NOMO-1 treated with dmso at 0.1 percent for 144 hours (cell line): Measurements from ENCODE around the gene KRT33B.
"Not testable (repeated sequence)": the region's sequence is repeated elsewhere in the genome, so short reads cannot be mapped to it uniquely, and the experiment has no call there.

Experiments used
- DNase-seq: peaks from one replicate; lab custom pipeline; 2025; ENCODE audit not compliant: unreplicated experiment; lab: John Stamatoyannopoulos, UW

KRT33B gene

DNA sequence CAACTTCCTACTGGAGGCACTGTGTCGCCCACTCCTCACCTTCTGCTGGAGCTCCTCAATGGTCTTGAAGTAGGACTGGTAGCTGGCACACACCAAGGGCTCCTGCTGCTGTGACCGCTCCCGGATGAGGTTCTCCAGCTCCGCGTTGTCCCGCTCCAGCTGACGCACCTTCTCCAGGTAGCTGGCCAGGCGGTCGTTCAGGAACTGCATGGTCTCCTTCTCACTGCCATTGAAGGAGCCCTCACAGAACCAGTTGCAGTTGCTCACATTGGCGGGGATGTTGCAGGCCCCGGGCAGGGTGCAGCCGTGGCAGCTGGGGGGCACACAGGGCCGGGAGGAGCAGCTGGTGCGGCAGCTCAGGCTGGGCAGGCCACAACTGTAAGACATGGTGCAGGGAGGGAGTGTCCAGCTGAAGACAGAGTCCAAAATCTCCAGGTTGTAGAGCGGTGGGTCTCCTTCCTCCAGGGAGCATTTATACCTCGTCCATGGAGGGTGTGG is 19.2 kb downstream of the KRT33B start, which contains the start of gene KRT33A:
TSS of gene KRT33A (minus strand) at position 448 of the 498 bp plus-strand sequence. CDS start at position 387, 61 bp downstream.
- DNase-seq: not testable (repeated sequence)

DNA sequence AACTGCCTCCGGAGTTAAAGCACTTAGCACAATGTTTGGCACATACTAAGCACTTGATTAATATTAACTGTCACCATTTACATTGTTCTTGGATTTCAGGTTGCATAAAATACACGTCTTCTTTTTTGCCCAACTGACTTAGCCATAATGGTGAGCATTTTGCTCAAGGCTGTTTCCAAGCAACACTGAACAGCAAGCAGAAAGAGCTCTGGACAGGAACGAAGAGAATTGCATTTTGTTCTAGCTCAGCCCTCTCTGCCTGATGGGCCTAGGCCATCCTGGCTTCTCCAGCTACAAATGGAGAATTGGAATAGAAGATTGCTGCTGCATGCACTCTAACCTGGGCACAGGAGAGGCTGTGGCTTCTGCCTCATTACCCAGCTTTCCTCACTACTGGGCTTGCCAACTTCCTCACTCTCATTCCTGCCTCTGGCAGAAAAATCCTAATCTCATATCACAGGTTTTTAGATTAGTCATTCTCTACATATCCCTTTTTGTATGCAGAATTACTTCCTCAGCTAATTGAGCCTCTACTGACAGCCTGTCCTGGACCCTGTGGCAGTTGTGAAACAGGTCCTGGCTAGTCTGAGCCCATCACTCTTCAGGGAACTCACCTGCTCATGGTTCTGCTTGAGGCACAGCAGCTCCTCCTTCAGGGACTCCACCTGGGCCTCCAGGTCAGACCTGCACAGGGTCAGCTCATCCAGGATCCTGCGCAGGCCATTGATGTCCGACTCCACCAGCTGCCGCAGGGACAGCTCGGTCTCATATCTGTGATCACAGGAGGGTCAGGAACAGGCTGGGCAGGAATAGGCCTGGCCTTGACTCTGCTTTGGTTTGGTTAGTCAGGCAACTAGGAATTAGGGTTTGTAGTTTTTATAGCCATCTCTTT is 21.5 kb downstream of the KRT33B start:
- DNase-seq: no peak

DNA sequence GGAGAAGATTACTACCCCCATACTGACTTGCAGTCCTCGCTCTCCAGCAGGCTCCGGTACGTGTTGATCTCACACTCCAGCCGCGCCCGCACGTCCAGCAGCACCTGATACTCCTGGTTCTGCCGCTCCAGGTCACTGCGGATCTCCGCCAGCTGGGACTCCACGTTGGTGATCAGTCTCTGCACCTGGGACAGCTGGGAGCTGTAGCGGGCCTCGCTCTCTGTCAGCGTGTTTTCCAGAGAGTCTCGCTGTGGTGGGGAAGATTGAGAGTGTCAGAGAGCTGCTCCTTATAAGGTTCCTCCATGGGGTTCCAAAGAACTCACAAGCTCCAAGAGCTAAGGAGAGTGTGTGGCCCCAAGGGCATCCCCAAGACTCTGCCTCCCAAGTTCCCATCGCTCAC is 23.2 kb downstream of the KRT33B start:
- DNase-seq: not testable (repeated sequence)

DNA sequence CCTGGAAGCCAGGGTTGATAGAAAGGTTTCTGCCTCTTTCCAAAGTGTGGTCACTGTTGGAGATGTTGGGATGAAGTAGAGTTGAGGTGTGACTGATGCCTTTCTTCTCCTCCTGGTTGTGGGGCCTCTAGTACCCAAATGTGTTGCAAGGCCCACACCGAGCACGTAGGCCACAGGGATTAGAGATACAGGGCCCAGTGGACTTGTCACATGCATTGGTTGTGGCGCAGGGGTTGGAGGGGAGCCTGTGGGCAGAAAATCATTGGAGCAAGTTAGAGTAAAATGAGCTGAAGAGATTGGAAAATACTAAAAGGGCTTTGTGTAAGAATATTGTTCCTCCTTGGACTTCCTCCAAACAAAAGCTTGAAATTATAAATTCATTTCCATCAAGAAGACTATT is 23.6 kb downstream of the KRT33B start:
- DNase-seq: no peak

DNA sequence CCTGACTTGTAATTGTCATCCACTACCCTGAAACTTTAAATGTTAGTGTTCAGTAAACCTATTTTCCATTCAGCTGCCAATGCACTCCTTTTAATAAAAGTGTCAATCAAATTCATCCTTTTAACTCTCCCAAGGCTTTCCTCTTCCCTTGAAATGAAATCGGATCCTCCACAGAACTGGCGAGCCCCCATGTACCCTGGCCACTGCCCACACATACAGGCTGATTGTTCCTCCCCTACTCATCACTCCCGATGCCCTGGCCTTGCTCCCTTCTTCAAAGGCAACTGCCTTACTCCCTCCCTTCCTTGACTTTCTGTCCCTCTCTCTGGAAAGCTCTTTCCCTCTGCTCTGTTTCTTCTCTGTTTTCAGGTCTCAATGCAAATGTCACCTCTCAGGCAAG is 26.6 kb downstream of the KRT33B start:
- no peak for DNase-seq

DNA sequence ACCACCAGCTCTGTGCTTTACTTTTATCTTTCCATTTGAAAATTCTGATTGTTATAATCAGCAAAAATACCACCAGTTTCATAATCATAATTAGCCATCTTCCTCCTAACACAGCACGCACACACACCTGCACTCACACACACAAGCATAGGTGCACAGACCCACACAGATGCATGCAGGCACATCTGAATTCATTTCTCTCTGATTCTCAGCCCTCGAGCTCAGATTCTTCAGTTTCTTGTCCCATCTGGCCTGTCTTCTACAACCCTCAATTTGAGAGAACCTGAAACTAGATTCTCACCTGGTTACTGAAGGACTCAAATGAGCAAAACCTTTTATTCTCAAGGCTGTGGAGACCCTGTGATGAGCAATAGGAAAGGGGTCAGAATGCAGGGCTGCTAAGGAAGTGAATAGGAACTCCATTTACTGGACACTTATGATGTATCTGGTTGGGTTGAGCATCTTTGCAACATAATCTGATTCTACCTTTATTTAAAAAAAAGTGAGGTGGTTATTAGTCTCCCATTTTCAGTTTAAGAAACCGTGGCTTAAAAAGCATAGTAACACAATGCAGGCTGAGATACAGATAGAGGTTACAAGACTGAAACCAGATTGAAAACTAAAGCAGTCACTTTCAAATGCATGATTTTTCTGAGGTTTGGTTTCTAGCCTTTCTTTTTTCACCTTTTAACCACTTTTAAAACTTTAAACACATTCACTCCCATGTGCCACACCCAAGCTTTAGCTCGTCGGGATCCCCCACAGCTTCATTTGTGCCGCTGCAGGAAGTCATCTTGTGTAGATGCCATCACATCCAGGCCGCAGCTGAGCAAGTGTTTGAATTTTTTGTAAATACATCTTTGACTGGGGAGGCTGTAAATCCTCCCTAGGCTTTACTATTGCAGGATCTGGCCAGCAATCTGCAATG is 28.4 kb downstream of the KRT33B start:
- DNase-seq: no peak

DNA sequence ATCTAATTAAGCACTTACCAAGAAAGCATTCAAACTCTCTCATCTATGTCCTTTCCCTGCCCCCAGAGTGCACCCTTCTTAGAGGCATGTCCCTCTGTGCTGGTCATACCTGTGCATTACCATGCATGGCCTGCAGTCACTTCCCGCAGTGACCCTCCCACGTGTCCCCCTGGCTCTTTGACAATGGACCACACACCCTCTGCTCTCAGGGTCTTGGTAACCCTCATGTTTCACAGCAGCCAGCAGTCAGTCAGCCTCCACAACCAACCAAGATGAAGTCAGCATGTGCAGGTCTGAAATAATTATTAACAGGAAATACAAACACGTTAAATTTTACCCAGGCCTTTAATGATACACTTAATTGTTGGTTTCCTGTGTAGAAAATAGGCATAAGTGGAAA is 29.1 kb downstream of the KRT33B start:
- DNase-seq: no peak

DNA sequence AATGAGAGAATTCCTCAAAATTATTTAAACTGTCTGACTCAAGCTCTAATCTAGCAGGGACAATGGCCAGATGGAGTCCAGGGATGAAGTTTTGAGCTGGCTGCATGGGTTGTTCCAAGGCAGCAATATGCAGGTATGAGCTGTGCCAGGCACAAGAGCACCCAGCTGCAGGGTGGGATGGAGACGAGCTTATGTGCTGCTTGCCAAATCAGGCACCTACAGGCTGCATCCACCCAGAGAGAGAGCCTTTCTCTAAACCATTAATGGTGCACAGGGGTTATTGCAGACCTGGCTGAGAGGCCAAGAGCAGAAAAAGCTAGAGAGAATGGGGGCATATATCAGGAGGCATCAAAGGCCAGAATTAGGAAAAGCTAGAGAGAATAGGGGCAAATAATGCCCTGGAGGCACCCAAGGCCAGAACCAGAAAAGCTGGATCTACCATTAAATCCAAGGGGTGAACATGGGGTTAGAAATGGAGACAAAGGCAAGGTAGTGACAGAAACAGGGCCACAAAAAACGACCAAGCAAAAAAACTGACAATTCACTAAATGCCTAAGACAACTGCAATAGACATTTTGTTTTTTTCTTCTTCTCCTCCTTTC is 29.9 kb downstream of the KRT33B start:
- no peak for DNase-seq

DNA sequence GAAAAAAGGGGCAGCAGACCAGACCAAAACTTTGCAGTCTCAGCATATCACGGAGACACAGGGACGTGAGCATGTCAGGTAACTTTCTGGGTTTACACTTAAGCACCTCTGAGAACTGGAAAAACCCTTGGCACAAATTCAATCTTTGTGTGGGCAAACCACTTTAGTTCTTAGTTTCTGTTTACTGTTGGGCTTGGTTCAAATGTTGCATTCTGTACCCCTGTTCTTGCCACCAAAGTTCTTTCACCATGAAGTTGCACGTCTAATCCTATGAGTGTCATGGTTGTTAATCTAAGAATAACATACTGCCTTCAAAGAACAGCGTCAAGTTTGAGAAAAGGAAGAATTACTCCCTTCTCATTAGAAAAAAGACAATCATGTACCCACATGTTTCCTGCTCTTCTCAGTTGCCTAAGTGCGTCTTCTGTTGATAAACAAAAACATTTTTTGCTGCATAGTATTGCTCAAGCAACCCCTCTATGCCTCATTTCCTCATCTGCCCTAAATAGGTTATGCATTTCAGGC is 30.6 kb downstream of the KRT33B start:
- peak; percentile 29 for DNase-seq

DNA sequence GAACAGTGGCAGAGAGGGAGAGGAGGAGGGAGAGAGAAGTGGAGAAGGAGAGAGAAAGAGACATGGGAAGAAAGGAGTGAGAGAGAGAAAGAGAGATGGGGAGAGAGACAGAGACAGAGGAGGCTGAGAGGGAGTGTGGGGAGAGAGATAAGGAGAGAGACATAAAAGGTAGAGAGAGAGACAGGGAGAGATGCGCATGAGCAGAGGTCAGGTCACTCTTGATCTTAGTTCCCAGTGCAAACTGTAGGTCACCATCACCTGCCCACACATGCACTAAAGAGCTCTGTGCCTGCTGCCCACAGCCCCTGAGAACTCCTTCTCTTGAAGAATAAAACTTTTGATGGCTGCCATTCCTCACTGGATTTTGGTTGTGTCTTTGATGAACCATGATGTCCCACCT is 33.9 kb downstream of the KRT33B start:
- no peak for DNase-seq

DNA sequence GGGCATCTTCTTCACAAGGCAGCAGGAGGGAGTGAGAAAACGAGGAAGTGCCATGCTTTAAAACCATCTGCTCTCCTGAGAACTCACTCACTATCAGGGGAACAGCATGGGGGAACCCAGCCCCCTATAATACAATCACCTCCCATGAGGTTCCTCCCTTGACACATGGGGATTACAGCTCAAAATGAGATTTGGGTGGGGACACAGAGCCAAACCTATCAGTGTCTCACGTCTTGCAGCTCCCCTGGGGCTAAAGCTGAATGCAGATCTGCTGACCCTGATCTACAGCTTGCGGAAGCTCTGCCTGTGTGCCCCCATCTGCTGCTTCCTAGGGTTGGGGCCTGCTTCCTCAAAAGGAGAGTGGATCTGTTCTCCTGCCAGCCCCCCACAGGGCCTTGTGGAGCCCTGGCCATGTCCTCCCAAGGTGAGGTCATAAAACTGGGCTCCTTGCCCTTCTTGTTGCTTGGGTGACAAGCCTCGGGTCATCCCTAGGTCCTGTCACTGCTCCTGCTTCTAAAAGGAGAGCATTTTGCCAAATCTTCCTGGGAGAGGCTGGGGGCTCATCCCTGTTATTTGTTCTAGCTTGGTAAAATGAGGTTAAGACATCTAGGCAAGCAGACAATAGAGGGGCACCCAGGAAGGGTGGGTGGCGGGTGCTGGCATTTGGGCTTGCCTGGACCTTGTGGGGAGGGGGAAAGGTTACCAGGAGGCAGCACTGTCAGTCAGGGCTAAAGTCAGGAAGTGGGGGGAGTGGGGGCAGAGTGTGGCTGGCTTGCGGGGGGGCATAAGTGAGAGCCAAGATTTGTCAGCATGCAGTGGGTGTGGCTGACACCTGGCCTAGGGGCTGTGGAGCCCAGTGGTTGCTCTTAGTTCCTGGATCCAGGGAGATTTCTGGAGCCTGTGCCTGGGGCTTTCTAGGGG is 35.0 kb downstream of the KRT33B start:
- DNase-seq: no peak

DNA sequence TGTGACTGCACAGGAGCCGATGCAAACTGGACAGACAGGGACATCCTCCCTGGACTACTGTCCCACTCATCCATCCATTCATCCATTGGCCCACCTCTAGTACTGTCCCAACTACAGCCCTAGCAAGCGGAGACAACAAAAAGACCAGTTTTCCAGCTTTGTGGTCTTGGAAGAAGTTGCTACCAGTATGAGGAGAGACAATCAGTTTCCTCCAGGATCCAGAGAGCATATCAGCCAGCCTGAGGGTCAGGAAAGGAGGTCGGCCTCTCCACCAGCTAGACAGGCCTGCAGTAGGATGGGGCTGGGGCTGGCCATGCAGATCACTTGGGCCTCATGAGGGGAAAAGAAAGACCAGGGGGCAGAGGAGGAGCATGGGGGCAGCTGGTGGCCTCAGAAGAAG is 35.8 kb downstream of the KRT33B start:
- no peak for DNase-seq

DNA sequence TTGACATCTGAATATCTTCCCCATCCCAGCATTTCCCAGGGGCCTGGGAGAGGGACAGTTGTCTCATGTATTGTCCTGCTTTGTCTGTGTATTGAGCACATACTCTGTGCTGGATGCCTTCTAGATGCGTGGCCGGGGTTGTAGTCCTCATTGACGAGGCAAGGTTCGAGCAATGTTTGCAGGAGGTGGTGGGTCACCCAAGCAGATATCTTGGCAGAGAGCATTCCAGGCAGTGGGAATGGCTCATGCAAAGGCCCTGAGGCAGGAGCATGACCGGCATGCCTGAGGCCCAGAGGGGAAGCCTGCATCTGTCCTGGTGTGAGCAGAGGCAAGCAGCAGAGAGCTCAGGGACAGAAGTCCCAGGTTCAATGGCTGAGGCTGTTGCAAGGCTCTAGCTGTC is 36.5 kb downstream of the KRT33B start:
- DNase-seq: no peak

DNA sequence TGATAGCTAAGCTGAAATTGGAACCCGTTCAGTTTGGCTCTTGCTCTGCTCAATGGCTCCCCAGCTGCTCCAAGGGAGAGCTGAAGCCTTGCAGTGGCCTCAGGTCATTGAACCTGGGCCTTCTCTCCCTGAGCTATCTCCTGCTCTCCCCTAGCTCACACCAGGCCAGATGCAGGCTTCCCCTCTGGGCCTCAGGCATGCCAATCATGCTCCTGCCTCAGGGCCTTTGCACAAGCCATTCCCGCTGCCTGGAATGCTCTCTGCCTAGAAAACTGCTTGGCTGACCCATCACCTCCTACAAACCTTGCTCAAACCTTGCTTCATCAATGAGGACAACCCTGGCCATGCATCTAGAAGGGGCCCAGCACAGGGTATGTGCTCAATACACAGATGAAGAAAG is 37.4 kb downstream of the KRT33B start:
- no peak for DNase-seq

DNA sequence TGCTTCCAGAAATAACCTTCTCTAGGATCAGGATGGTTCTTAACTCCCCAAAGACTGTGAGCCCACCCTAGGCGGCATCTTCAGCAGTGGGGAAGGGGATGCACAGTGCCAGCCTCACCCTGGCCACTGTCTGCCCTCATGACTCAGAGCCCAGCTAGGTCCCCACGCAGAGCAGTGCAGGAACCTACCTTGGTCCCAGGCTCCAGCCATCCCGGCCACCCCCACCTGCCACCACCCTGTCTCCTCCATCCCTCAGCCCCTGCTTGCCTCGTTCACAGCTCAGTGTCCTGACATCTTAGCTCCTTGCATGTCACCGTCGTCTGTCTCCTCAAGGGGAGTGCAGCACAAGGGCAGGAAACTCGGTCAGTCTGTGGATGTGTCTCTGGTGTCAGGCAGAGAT is 38.0 kb downstream of the KRT33B start:
- DNase-seq: no peak

DNA sequence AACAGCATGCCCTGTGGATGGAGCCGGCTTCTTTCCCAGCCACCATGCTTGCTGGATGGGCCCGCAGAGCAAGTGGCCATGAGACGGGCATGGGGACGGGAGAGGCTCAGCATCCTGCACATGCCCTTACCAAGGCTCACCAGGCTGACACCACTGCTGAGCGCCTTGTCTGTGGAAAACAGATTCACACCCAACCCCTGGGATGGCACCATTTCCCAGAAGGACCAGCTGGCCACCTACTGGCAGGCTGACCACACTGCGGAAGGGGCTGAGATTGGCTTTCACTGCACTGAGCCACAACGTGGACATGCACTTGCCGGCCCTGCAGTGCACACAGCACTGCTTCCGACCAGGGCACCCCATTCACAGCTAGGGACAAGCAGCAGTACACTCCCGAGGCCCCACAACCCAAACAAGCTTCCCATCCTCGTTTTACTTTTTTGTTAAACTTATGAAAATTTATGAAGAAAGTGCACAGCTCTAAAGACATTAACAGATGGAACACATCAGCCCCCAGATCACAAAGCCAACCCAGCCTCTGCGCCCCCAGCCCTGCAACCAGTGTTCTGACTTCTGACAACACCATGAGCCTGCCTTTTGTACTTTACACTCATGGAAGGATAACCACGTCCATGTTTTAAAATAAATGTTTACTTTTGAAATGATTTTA is 40.2 kb downstream of the KRT33B start:
- no peak for DNase-seq

DNA sequence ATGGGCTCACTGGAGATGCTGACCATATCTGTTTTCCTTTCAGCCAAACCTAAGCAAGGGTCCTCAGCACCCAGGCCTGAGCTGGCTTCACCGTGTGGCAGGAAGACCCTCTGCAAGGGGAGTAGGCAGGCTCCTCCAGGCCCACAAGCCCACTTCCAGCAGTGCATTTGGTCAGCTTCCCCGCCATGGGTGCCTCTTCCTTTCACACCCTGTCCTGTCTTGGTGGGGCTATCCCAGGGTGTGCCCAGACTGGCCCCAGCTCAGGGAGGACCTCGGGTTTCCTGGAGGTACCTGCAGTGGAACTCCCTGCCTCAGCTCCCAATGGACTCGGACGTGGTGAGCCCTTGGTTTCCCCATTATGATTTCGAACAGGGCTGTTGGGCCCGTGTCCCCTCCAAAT is 41.4 kb downstream of the KRT33B start:
- no peak for DNase-seq

DNA sequence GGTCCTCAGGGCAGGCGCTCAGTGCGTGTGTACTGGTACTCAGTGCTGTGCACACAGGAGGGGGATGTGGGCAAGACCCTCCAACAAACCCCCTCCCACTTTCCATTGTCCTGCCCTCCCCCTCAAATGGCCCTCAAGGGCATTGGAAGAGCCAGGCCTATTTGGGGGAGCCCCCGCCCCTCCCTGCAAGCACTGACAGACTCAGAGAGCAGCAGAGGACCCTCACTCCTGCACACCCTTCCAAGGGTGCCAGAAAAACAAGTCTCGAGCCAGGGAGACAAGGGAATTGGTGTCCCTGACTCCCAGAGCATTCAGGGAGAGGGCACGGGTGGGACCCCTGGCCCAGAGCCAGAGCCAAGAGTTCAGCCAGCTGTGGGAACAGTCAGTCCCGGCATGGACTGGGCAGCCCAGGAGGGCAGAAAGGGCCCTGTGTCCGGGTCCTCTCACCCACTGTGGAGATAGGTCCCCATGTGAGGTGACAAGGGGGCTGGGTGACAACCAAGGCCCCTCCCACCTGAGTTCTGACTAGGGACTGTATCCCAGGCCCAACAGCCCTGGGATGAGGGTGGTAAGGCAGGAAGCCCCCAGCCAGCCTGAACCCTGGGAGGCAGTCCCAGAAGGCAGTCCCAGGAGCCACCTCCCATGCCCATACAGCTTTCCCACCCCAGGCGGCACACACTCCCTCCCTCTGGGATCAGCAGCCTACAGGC is 42.0 kb downstream of the KRT33B start:
- DNase-seq: no peak
